GM23338 (cell line): ENCODE results near the gene SLC37A1.

ENCODE experiments used
- CREB1 ChIP-seq: fragments of 250-450 bp; sonication (Bioruptor Pico); IDR thresholded peaks from 2 replicates; pipeline ENCODE4 v1.5.0; 2020; ENCODE audit warnings: low read depth, mild to moderate bottlenecking, moderate library complexity
- EZH2 ChIP-seq: fragments of 200-600 bp; sonication (generic); IDR thresholded peaks from one replicate; pipeline ENCODE4 v1.8.0; 2017; ENCODE audit warnings: antibody characterized with exemption, mild to moderate bottlenecking, low read depth; ENCODE audit not compliant: unreplicated experiment
- EZH2phosphoT487 ChIP-seq: fragments of 200-600 bp; sonication (generic); IDR thresholded peaks from one replicate; pipeline ENCODE4 v1.8.1; 2018; ENCODE audit warnings: antibody characterized with exemption; ENCODE audit not compliant: unreplicated experiment
- JUNB ChIP-seq: IDR thresholded peaks from one replicate; pipeline ENCODE4 v1.6.1; 2016; ENCODE audit warnings: antibody characterized with exemption; ENCODE audit not compliant: unreplicated experiment
- POLR2AphosphoS5 ChIP-seq: IDR thresholded peaks from 2 replicates; pipeline ENCODE4 v1.6.1; 2016; ENCODE audit warnings: antibody characterized with exemption, low read depth
- ZNF114 ChIP-seq: fragments of 250-450 bp; sonication (Bioruptor Pico); IDR thresholded peaks from 2 replicates; pipeline ENCODE4 v1.5.0; 2020; ENCODE audit warnings: mild to moderate bottlenecking, moderate library complexity
- TF ChIP-seq, protein P1 (sequence below), 2 experiments: fragments of 200-600 bp in 1 of 2; sonication (generic) in 1 of 2; conservative IDR thresholded peaks; 2 replicates each; pipeline versions ENCODE4 v1.5.1 to v1.6.1; 2016 to 2017; ENCODE audit warnings: antibody characterized with exemption in 2 of 2, low read depth in 2 of 2, mild to moderate bottlenecking in 2 of 2, moderate library complexity in 1 of 2
- TF ChIP-seq, protein P2 (sequence below): IDR thresholded peaks from one replicate; pipeline ENCODE4 v1.6.1; 2018; ENCODE audit warnings: antibody characterized with exemption; ENCODE audit not compliant: unreplicated experiment
- TF ChIP-seq, protein P3 (sequence below): fragments of 250-450 bp; sonication (Bioruptor Pico); IDR thresholded peaks from 2 replicates; pipeline ENCODE4 v1.5.0; 2020; ENCODE audit warnings: mild to moderate bottlenecking, moderate library complexity

DNA sequence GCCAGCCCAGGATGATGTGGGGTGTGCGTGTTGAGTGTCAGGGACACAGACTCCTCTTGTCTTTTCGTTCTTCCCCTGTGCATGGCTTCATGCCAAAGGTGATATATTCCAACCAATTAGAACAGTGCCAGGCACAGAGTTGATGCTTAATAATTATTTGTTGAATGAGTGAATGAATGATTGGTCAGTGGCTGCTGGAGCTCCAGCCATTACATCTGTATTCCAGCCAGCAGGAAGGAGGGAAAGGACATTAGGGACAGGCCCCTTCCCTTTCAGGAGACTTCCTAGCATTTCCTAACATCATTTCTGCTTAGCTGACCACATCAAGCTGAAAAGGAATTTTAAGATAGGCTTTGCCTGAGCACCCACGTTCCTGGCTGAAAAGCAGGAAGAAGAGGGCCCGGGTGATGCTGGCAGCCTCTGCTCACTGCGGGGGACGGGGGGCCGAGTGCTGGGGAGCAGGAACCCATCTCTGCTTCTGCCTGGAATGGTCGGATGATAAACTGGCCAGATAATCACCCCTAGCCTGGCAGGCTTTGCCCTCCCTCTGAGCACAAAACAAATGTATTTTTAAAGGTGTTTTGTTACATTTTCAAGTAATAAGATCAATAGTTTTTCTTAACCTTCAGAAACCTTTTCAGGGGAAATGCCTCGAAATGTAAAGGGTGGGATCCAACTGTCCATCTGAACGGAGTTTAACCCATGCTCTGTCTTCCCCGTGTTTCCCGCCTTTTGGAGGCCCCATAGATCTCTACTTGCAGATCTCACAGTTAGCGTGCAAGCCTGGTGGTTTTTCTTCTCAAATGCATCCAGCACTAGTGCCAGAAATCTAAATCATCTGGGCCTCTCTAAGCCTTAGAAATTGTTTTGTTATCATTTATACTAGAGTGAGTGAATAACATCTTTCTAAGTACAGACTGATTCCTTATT is 39.0 kb downstream of the SLC37A1 start:
- TF ChIP-seq, protein P1, sequence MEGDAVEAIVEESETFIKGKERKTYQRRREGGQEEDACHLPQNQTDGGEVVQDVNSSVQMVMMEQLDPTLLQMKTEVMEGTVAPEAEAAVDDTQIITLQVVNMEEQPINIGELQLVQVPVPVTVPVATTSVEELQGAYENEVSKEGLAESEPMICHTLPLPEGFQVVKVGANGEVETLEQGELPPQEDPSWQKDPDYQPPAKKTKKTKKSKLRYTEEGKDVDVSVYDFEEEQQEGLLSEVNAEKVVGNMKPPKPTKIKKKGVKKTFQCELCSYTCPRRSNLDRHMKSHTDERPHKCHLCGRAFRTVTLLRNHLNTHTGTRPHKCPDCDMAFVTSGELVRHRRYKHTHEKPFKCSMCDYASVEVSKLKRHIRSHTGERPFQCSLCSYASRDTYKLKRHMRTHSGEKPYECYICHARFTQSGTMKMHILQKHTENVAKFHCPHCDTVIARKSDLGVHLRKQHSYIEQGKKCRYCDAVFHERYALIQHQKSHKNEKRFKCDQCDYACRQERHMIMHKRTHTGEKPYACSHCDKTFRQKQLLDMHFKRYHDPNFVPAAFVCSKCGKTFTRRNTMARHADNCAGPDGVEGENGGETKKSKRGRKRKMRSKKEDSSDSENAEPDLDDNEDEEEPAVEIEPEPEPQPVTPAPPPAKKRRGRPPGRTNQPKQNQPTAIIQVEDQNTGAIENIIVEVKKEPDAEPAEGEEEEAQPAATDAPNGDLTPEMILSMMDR (conservative IDR thresholded peaks at IDR 0.05; ENCODE audit: low read depth in 2 of 2) = no peak
- TF ChIP-seq EZH2phosphoT487 (no peak), EZH2 (no peak), ZNF114 (CRISPR knock-in tag) (no peak), POLR2AphosphoS5 (no peak), JUNB (no peak), CREB1 (CRISPR knock-in tag) (no peak)
- TF ChIP-seq, protein P2, sequence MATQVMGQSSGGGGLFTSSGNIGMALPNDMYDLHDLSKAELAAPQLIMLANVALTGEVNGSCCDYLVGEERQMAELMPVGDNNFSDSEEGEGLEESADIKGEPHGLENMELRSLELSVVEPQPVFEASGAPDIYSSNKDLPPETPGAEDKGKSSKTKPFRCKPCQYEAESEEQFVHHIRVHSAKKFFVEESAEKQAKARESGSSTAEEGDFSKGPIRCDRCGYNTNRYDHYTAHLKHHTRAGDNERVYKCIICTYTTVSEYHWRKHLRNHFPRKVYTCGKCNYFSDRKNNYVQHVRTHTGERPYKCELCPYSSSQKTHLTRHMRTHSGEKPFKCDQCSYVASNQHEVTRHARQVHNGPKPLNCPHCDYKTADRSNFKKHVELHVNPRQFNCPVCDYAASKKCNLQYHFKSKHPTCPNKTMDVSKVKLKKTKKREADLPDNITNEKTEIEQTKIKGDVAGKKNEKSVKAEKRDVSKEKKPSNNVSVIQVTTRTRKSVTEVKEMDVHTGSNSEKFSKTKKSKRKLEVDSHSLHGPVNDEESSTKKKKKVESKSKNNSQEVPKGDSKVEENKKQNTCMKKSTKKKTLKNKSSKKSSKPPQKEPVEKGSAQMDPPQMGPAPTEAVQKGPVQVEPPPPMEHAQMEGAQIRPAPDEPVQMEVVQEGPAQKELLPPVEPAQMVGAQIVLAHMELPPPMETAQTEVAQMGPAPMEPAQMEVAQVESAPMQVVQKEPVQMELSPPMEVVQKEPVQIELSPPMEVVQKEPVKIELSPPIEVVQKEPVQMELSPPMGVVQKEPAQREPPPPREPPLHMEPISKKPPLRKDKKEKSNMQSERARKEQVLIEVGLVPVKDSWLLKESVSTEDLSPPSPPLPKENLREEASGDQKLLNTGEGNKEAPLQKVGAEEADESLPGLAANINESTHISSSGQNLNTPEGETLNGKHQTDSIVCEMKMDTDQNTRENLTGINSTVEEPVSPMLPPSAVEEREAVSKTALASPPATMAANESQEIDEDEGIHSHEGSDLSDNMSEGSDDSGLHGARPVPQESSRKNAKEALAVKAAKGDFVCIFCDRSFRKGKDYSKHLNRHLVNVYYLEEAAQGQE = no peak
- TF ChIP-seq, protein P3, sequence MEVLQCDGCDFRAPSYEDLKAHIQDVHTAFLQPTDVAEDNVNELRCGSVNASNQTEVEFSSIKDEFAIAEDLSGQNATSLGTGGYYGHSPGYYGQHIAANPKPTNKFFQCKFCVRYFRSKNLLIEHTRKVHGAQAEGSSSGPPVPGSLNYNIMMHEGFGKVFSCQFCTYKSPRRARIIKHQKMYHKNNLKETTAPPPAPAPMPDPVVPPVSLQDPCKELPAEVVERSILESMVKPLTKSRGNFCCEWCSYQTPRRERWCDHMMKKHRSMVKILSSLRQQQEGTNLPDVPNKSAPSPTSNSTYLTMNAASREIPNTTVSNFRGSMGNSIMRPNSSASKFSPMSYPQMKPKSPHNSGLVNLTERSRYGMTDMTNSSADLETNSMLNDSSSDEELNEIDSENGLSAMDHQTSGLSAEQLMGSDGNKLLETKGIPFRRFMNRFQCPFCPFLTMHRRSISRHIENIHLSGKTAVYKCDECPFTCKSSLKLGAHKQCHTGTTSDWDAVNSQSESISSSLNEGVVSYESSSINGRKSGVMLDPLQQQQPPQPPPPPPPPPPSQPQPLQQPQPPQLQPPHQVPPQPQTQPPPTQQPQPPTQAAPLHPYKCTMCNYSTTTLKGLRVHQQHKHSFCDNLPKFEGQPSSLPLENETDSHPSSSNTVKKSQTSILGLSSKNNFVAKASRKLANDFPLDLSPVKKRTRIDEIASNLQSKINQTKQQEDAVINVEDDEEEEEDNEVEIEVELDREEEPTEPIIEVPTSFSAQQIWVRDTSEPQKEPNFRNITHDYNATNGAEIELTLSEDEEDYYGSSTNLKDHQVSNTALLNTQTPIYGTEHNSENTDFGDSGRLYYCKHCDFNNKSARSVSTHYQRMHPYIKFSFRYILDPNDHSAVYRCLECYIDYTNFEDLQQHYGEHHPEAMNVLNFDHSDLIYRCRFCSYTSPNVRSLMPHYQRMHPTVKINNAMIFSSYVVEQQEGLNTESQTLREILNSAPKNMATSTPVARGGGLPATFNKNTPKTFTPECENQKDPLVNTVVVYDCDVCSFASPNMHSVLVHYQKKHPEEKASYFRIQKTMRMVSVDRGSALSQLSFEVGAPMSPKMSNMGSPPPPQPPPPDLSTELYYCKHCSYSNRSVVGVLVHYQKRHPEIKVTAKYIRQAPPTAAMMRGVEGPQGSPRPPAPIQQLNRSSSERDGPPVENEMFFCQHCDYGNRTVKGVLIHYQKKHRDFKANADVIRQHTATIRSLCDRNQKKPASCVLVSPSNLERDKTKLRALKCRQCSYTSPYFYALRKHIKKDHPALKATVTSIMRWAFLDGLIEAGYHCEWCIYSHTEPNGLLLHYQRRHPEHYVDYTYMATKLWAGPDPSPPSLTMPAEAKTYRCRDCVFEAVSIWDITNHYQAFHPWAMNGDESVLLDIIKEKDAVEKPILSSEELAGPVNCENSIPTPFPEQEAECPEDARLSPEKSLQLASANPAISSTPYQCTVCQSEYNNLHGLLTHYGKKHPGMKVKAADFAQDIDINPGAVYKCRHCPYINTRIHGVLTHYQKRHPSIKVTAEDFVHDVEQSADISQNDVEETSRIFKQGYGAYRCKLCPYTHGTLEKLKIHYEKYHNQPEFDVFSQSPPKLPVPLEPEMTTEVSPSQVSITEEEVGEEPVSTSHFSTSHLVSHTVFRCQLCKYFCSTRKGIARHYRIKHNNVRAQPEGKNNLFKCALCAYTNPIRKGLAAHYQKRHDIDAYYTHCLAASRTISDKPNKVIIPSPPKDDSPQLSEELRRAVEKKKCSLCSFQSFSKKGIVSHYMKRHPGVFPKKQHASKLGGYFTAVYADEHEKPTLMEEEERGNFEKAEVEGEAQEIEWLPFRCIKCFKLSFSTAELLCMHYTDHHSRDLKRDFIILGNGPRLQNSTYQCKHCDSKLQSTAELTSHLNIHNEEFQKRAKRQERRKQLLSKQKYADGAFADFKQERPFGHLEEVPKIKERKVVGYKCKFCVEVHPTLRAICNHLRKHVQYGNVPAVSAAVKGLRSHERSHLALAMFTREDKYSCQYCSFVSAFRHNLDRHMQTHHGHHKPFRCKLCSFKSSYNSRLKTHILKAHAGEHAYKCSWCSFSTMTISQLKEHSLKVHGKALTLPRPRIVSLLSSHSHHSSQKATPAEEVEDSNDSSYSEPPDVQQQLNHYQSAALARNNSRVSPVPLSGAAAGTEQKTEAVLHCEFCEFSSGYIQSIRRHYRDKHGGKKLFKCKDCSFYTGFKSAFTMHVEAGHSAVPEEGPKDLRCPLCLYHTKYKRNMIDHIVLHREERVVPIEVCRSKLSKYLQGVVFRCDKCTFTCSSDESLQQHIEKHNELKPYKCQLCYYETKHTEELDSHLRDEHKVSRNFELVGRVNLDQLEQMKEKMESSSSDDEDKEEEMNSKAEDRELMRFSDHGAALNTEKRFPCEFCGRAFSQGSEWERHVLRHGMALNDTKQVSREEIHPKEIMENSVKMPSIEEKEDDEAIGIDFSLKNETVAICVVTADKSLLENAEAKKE = no peak
